GM13977 (cell line): ENCODE results near the gene AGMO.

Source experiments
- DNase-seq: peaks from one replicate; pipeline ENCODE4 v3.0.0; 2012; ENCODE audit warnings: low spot score
- CTCF ChIP-seq: IDR thresholded peaks from 2 replicates; pipeline ENCODE4 v1.5.1; 2012; ENCODE audit warnings: mild to moderate bottlenecking, control low read depth; ENCODE audit not compliant: insufficient read depth; ENCODE audit errors: extremely low read depth, missing control alignments
- in situ Hi-C: fragments of 300-500 bp; cut with MboI; formaldehyde crosslinking; loops from one replicate; pipeline ENCODE4 v1.12.0; 2022; ENCODE audit warnings: low sequenced_read_pairs, low pct_unique_long_range_greater_than_20kb, mixed read lengths, inconsistent platforms; ENCODE audit not compliant: unreplicated experiment

Gene AGMO

GRCh38 chr7:15561835-15562234 lies at the start of gene AGMO:
Gene AGMO, minus strand, starts transcription at chr7:15562015.
- no peak for TF ChIP-seq CTCF
- in situ Hi-C loops = no loop called here

GRCh38 chr7:15610503-15610902 lies 48.7 kb upstream of the AGMO start:
- no peak for TF ChIP-seq CTCF
- in situ Hi-C loops = no loop called here
- DNase-seq = no peak

More at GRCh38 chr7:15561835-15562234, at the start of gene AGMO:
- no peak for DNase-seq

- no peak for TF ChIP-seq CTCF
- DNase-seq = no peak
- in situ Hi-C loops = no loop called here
These were observed 47.5 kb upstream of the AGMO start for GRCh38 chr7:15609287-15609686.

GRCh38 chr7:15607529-15608210 lies 45.9 kb upstream of the AGMO start:
- DNase-seq = no peak
- in situ Hi-C loops = no loop called here
- no peak for TF ChIP-seq CTCF

- DNase-seq = no peak
- no peak for TF ChIP-seq CTCF
- in situ Hi-C loops = no loop called here
These were observed 44.7 kb upstream of the AGMO start for GRCh38 chr7:15606561-15606960.

GRCh38 chr7:15604166-15604565 lies 42.4 kb upstream of the AGMO start:
- in situ Hi-C loops = no loop called here

More at GRCh38 chr7:15604166-15604565, 42.4 kb upstream of the AGMO start:
- TF ChIP-seq CTCF = no peak
- no peak for DNase-seq
